Measurements from ENCODE around the gene CMSS1.

- TF ChIP-seq CTCF (IDR thresholded peaks at IDR 0.05) (no peak), POLR2A (IDR thresholded peaks at IDR 0.05) (no peak)
Measured at GRCh38 chr3:100067589-100067988, 249.9 kb downstream of the CMSS1 start.

Measured in heart left ventricle (tissue), 13 donors.